GM12878 (cell line): ENCODE measurements around the gene ZSWIM3. TPM values are rescaled to one million over a fixed set of nuclear protein-coding genes. Genes with fewer than 3 reads are reported as not detected.

Experiments
- ATAC-seq: fragments of 200-7000 bp; cut with Tn5 transposase; 3 replicates; pipeline ENCODE4 v1.9.1; 2020; ENCODE audit warnings: mild to moderate bottlenecking, moderate library complexity
- BruUV-seq: library from RNA; stranded (reverse); fragments of 400-500 nt; replicated peaks from 2 replicates; lab custom pipeline; 2021; lab: Mats Ljungman, UMichigan
- CTCF ChIA-PET: fragments of 300-600 bp; sonication (Branson Sonifier 250); formaldehyde crosslinking; extraction: SDS; loops from one replicate; lab custom pipeline; 2021; ENCODE audit warnings: inconsistent platforms; lab: Yijun Ruan, JAX
- POLR2A ChIA-PET: fragments of 350-600 bp; formaldehyde crosslinking; extraction: SDS; loops from one replicate; lab custom pipeline; 2021; ENCODE audit warnings: inconsistent platforms; lab: Charles Lee
- RAD21 ChIA-PET: fragments of 300-600 bp; sonication (Branson Sonifier 250); formaldehyde crosslinking; loops from one replicate; lab custom pipeline; 2023; ENCODE audit warnings: antibody characterized with exemption; ENCODE audit not compliant: unreplicated experiment; lab: Charles Lee
- SMC1A ChIA-PET: fragments of 300-600 bp; sonication (Branson Sonifier 250); formaldehyde crosslinking; loops from one replicate; lab custom pipeline; 2023; ENCODE audit not compliant: unreplicated experiment, uncharacterized antibody; lab: Charles Lee
- DNase-seq: peaks from one replicate; pipeline ENCODE4 v3.0.0-alpha.2; 2011; ENCODE audit warnings: low read depth, low spot score
- FAIRE-seq: peaks from 3 replicates; lab custom pipeline; 2011; peaks lifted over from hg19 to GRCh38; lab: Jason Lieb, UNC
- H2AFZ ChIP-seq: 2 replicates; pipeline ENCODE4 v1.6.0; 2011; ENCODE audit warnings: low read depth, low read length, control low read depth; ENCODE audit not compliant: control insufficient read depth
- H3K27ac ChIP-seq: 2 replicates; pipeline ENCODE4 v1.5.1; 2011; ENCODE audit warnings: control low read depth; ENCODE audit not compliant: control insufficient read depth, insufficient read depth
- H3K27me3 ChIP-seq, 2 experiments: replicated peaks in 1 of 2; 2 replicates each; pipeline versions ENCODE4 v1.6.0 to v1.6.1; 2011; ENCODE audit warnings: low read length in 1 of 2; ENCODE audit not compliant: control insufficient read depth in 2 of 2, insufficient read depth in 2 of 2
- H3K36me3 ChIP-seq, 2 experiments: 2 replicates each; pipeline ENCODE4 v1.5.1; 2011; ENCODE audit warnings: low read length in 1 of 2; ENCODE audit not compliant: control insufficient read depth in 2 of 2, insufficient read depth in 2 of 2
- H3K4me1 ChIP-seq: 2 replicates; pipeline ENCODE4 v1.6.1; 2011; ENCODE audit warnings: mild to moderate bottlenecking, low read length, moderate library complexity, mixed read lengths; ENCODE audit not compliant: control insufficient read depth, insufficient read depth
- H3K4me2 ChIP-seq: 2 replicates; pipeline ENCODE4 v1.6.0; 2011; ENCODE audit warnings: control low read depth; ENCODE audit not compliant: control insufficient read depth, insufficient read depth
- H3K4me3 ChIP-seq: fragments of 200-600 bp; sonication (generic); 2 replicates; pipeline ENCODE4 v1.5.1; 2016
- H3K79me2 ChIP-seq: 2 replicates; pipeline ENCODE4 v1.6.0; 2011; ENCODE audit warnings: low read length; ENCODE audit not compliant: control insufficient read depth, insufficient read depth
- H3K9ac ChIP-seq: 2 replicates; pipeline ENCODE4 v1.8.0; 2011; ENCODE audit warnings: low read length, control low read depth, mixed read lengths; ENCODE audit not compliant: control insufficient read depth, insufficient read depth
- H3K9me3 ChIP-seq: replicated peaks from 3 replicates; pipeline ENCODE4 v1.5.1; 2011; ENCODE audit warnings: mild to moderate bottlenecking, low read length; ENCODE audit not compliant: control insufficient read depth, insufficient read depth
- H4K20me1 ChIP-seq: 2 replicates; pipeline ENCODE4 v1.6.0; 2011; ENCODE audit not compliant: control insufficient read depth, insufficient read depth
- CHD4 ChIP-seq: fragments of 200-600 bp; sonication (generic); IDR thresholded peaks from 2 replicates; pipeline ENCODE4 v1.6.1; 2016; ENCODE audit warnings: mild to moderate bottlenecking
- CUX1 ChIP-seq: IDR thresholded peaks from 2 replicates; pipeline ENCODE4 v1.6.1; 2012; ENCODE audit warnings: improper control_type of control experiment, low read depth, low read length; ENCODE audit not compliant: insufficient replicate concordance
- HDAC6 ChIP-seq: fragments of 200-600 bp; sonication (generic); IDR thresholded peaks from one replicate; pipeline ENCODE4 v1.8.0; 2017; ENCODE audit warnings: antibody characterized with exemption; ENCODE audit not compliant: unreplicated experiment
- NFYA ChIP-seq: IDR thresholded peaks from 2 replicates; pipeline ENCODE4 v1.6.1; 2011; ENCODE audit warnings: low read depth, mild to moderate bottlenecking, low read length, improper control_type of control experiment, borderline replicate concordance
- NKRF ChIP-seq: fragments of 450-650 bp; conservative IDR thresholded peaks from 2 replicates; pipeline ENCODE4 v1.6.1; 2017; ENCODE audit warnings: mild to moderate bottlenecking, moderate library complexity
- POLR2AphosphoS2 ChIP-seq: IDR thresholded peaks from 2 replicates; pipeline ENCODE4 v1.6.1; 2011; ENCODE audit warnings: low read depth, mild to moderate bottlenecking, low read length, improper control_type of control experiment, moderate library complexity
- RELB ChIP-seq: fragments of 450-650 bp; IDR thresholded peaks from 2 replicates; pipeline ENCODE4 v1.6.1; 2017; ENCODE audit warnings: low read depth, mild to moderate bottlenecking, moderate library complexity
- TBL1XR1 ChIP-seq: IDR thresholded peaks from 2 replicates; pipeline ENCODE4 v1.6.1; 2012; ENCODE audit warnings: low read depth, low read length, improper control_type of control experiment
- ZBTB33 ChIP-seq: fragments of 450-650 bp; IDR thresholded peaks from 2 replicates; pipeline ENCODE4 v1.6.1; 2017; ENCODE audit warnings: mild to moderate bottlenecking
- ZNF622 ChIP-seq: fragments of 450-650 bp; IDR thresholded peaks from 2 replicates; pipeline ENCODE4 v1.6.1; 2017; ENCODE audit warnings: mild to moderate bottlenecking, inconsistent platforms
- WGBS: methylation state at CpG from one replicate; pipeline ENCODE4 v1.1.6; 2016; ENCODE audit warnings: low lambda C conversion rate; ENCODE audit not compliant: insufficient replicate concordance, insufficient coverage; ENCODE audit errors: missing lambda C conversion rate; 5-methylcytosine and 5-hydroxymethylcytosine counted together
- in situ Hi-C: fragments of 300-500 bp; cut with MboI; formaldehyde crosslinking; loops from 9 replicates; pipeline ENCODE4 v1.14.3; 2018; ENCODE audit warnings: mixed read lengths
- intact Hi-C: fragments of 100-400 bp; cut with micrococcal nuclease; formaldehyde crosslinking; loops from one replicate; pipeline ENCODE4 v1.14.2; 2022; ENCODE audit not compliant: unreplicated experiment
- polyA plus RNA-seq, 11 experiments: library from polyadenylated mRNA; depleted of rRNA in 4 of 11; unstranded in 6 of 11; stranded (reverse) in 5 of 11; fragments of >200 nt; fragmentation: Nextera tagmentation in 4 of 11; fragmentation: Illumina TruSeq in 1 of 11; extraction: Ambion mirVana in 4 of 11; extraction: Trizol in 1 of 11; gene quantifications; 1 replicate in 1 of 11; 2 replicates in 10 of 11; pipeline versions ENCODE4 v1.2.1 to v1.2.3, GENCODE V29; 2011 to 2016; ENCODE audit warnings: inconsistent platforms in 2 of 11, missing spikeins in 2 of 11, low read depth in 1 of 11
- total RNA-seq, 4 experiments: library from RNA; depleted of rRNA in 3 of 4; stranded (reverse); fragments of >200 nt in 3 of 4; fragmentation: Illumina TruSeq in 1 of 4; extraction: Trizol in 1 of 4; gene quantifications; 2 replicates each; pipeline versions ENCODE4 v1.2.1 to v1.2.3, GENCODE V29; 2013 to 2021

Gene ZSWIM3
- total and polyA plus RNA-seq, 10 of the 15 experiments (the other 5 are each of a cell fraction or from before 2014, with no cell fraction given): 1.6 to 5.1 (median 4.2) TPM

GRCh38 chr20:45821947-45822346 lies 35.5 kb upstream of the ZSWIM3 start (continued):
- TF ChIP-seq RELB: no peak
- no peak for TF ChIP-seq ZBTB33
- TF ChIP-seq, all 136 proteins: peak for 0

- H4K20me1 ChIP-seq: no peaks in the 10 kb centered on the region
- H3K9ac ChIP-seq: no peak overlapping the region
- no peak overlapping the region for H3K4me3 ChIP-seq
- H3K4me1 ChIP-seq: peaks cover 5% of the 10 kb centered on the region; the same call in 1 of the 2 replicates
- ChIA-PET SMC1A (no interaction called here), POLR2A (no interaction called here), RAD21 (no interaction called here), CTCF (interaction anchor here (0.8 to 1.9 kb wide), 4 partner anchors 24 to 139 kb away, joined by 3 to 8 read pairs (median 7); partner anchors contain the start of genes ACOT8, CTSA and NEURL2)
- H2AFZ ChIP-seq: no peak overlapping the region
- BruUV-seq: no TSS peak
- DNase-seq (no peak), ATAC-seq (peak; percentile 52), FAIRE-seq (no peak)
- WGBS: 30% methylated on average over 24 of the region's 24 CpGs
- no peak overlapping the region for H3K27ac ChIP-seq
- H3K4me2 ChIP-seq: peak overlapping the region; percentile 14; the same call in 1 of the 2 replicates
- H3K79me2 ChIP-seq: no peaks in the 10 kb centered on the region
- intact Hi-C loops: no loop called here
- in situ Hi-C loops: loop anchor here (25.0 kb wide), 1 partner anchor 539 kb away; no protein-coding TSS in a partner anchor
- no peaks in the 10 kb centered on the region; a peak in 2 of 4 replicates for H3K27me3 ChIP-seq
- no peaks in the 10 kb centered on the region for H3K9me3 ChIP-seq
- no peaks in the 10 kb centered on the region for H3K36me3 ChIP-seq
- TF ChIP-seq POLR2AphosphoS2: no peak
- TF ChIP-seq TBL1XR1: no peak
- TF ChIP-seq HDAC6: no peak
- TF ChIP-seq CHD4: no peak
- TF ChIP-seq ZNF622: no peak
- TF ChIP-seq NKRF: no peak
- no peak for TF ChIP-seq CUX1
- TF ChIP-seq NFYA: no peak
Observed at GRCh38 chr20:45822857-45823256, 34.6 kb upstream of the ZSWIM3 start.
